Measurements from ENCODE around the gene MS4A12.

DNA sequence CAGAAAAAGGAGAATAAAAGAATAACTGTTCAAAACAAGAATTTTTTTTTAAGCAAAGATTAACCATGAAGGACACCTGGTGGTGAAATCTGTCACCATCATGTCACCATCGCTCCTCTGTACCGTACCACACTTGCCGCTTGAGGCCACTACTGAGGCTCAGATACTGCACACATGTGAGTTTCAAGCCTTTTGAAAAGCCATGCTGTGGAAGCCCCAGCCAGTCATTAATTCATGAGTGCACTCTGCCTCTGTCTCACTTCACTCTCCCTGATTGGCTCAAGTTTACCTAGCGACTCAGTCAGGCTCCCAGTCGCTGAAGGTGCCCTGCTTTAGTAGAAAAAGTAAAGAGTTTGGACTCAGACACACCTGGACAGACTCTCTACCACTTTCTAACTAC lies 6.6 kb upstream of the MS4A12 start:
- TF ChIP-seq, protein P1, sequence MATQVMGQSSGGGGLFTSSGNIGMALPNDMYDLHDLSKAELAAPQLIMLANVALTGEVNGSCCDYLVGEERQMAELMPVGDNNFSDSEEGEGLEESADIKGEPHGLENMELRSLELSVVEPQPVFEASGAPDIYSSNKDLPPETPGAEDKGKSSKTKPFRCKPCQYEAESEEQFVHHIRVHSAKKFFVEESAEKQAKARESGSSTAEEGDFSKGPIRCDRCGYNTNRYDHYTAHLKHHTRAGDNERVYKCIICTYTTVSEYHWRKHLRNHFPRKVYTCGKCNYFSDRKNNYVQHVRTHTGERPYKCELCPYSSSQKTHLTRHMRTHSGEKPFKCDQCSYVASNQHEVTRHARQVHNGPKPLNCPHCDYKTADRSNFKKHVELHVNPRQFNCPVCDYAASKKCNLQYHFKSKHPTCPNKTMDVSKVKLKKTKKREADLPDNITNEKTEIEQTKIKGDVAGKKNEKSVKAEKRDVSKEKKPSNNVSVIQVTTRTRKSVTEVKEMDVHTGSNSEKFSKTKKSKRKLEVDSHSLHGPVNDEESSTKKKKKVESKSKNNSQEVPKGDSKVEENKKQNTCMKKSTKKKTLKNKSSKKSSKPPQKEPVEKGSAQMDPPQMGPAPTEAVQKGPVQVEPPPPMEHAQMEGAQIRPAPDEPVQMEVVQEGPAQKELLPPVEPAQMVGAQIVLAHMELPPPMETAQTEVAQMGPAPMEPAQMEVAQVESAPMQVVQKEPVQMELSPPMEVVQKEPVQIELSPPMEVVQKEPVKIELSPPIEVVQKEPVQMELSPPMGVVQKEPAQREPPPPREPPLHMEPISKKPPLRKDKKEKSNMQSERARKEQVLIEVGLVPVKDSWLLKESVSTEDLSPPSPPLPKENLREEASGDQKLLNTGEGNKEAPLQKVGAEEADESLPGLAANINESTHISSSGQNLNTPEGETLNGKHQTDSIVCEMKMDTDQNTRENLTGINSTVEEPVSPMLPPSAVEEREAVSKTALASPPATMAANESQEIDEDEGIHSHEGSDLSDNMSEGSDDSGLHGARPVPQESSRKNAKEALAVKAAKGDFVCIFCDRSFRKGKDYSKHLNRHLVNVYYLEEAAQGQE (IDR thresholded peaks at IDR 0.05; ENCODE audit: insufficient read depth in 1 of 2, low read depth in 2 of 2, low read length in 2 of 2) = no peak
- TF ChIP-seq TAF1 (IDR thresholded peaks at IDR 0.05; ENCODE audit: borderline replicate concordance, insufficient read depth, low read length) (no peak), POLR2AphosphoS5 (IDR thresholded peaks at IDR 0.05; ENCODE audit: low read depth, low read length) (no peak), SIN3A (IDR thresholded peaks at IDR 0.05; ENCODE audit: borderline replicate concordance, insufficient read depth, low read length) (no peak), FOXP2 (optimal IDR thresholded peaks at IDR 0.05; ENCODE audit: borderline replicate concordance, extremely low read depth, extremely low read length, insufficient read depth) (no peak)
